H1 (cell line): Measurements from ENCODE around the gene VIT. TPM values are rescaled to one million over a fixed set of nuclear protein-coding genes. Genes with fewer than 3 reads are reported as not detected.

Experiments
- CTCF ChIA-PET: fragments of 300-600 bp; sonication (Branson Sonifier 250); formaldehyde crosslinking; loops from one replicate; lab custom pipeline; 2021; ENCODE audit not compliant: partially characterized antibody; lab: Charles Lee
- POLR2A ChIA-PET: fragments of 300-600 bp; sonication (Branson Sonifier 250); formaldehyde crosslinking; loops from one replicate; lab custom pipeline; 2021; ENCODE audit warnings: inconsistent platforms; ENCODE audit not compliant: partially characterized antibody; lab: Charles Lee
- DNase-seq, 2 experiments: peaks; one replicate each; pipeline versions ENCODE4 v3.0.0 to v3.0.0-alpha.2; 2010 to 2022; ENCODE audit warnings: low spot score in 2 of 2, low read depth in 1 of 2, mixed read lengths in 1 of 2
- FAIRE-seq: peaks from 2 replicates; lab custom pipeline; 2011; peaks lifted over from hg19 to GRCh38; lab: Jason Lieb, UNC
- H2AFZ ChIP-seq: 2 replicates; pipeline ENCODE4 v1.8.1; 2012; ENCODE audit warnings: low read length, inconsistent platforms
- H2AK5ac ChIP-seq: 2 replicates; pipeline ENCODE4 v1.6.1; 2013; ENCODE audit warnings: low read depth, low read length
- H2BK120ac ChIP-seq: replicated peaks from 2 replicates; pipeline ENCODE3; 2013; ENCODE audit warnings: low read depth, low read length, inconsistent platforms
- H2BK12ac ChIP-seq: 2 replicates; pipeline ENCODE4 v1.6.1; 2013; ENCODE audit warnings: low read depth, low read length
- H2BK15ac ChIP-seq: 2 replicates; pipeline ENCODE4 v1.6.1; 2013; ENCODE audit warnings: low read length
- H2BK20ac ChIP-seq: 2 replicates; pipeline ENCODE4 v1.6.1; 2013; ENCODE audit warnings: low read length
- H2BK5ac ChIP-seq: 2 replicates; pipeline ENCODE4 v1.6.1; 2013; ENCODE audit warnings: low read depth, low read length
- H3K14ac ChIP-seq: 2 replicates; pipeline ENCODE4 v1.6.1; 2013; ENCODE audit warnings: inconsistent platforms; ENCODE audit not compliant: insufficient read length
- H3K18ac ChIP-seq: 2 replicates; pipeline ENCODE4 v1.6.1; 2013; ENCODE audit warnings: low read length; ENCODE audit errors: extremely low read depth
- H3K23ac ChIP-seq: 2 replicates; pipeline ENCODE4 v1.6.1; 2013; ENCODE audit warnings: inconsistent platforms; ENCODE audit not compliant: insufficient read length
- H3K23me2 ChIP-seq: 2 replicates; pipeline ENCODE4 v1.6.1; 2013; ENCODE audit warnings: low read depth, low read length
- H3K27ac ChIP-seq: 2 replicates; pipeline ENCODE4 v1.6.1; 2011; ENCODE audit warnings: low read depth, low read length, inconsistent platforms
- H3K27me3 ChIP-seq, 4 experiments: replicated peaks in 1 of 4; 1 replicate in 1 of 4; 2 replicates in 3 of 4; pipeline versions ENCODE4 v1.6.1 to v1.8.1; 2011 to 2013; ENCODE audit warnings: low read length in 3 of 4, mild to moderate bottlenecking in 3 of 4, inconsistent platforms in 2 of 4, mixed read lengths in 2 of 4, moderate library complexity in 1 of 4; ENCODE audit not compliant: control insufficient read depth in 3 of 4, insufficient read depth in 3 of 4; ENCODE audit errors: extremely low read depth in 1 of 4
- H3K36me3 ChIP-seq, 4 experiments: 2 replicates each; pipeline versions ENCODE4 v1.6.1 to v1.8.1; 2011 to 2013; ENCODE audit warnings: mild to moderate bottlenecking in 4 of 4, low read length in 3 of 4, moderate library complexity in 2 of 4, control low read depth in 1 of 4, inconsistent platforms in 1 of 4; ENCODE audit not compliant: insufficient read depth in 4 of 4, control insufficient read depth in 2 of 4
- H3K4ac ChIP-seq: replicated peaks from 2 replicates; pipeline ENCODE3; 2013; ENCODE audit warnings: low read length, low read depth, mixed read lengths, inconsistent platforms; ENCODE audit not compliant: insufficient read length
- H3K4me1 ChIP-seq, 4 experiments: replicated peaks in 1 of 4; 1 replicate in 1 of 4; 2 replicates in 3 of 4; pipeline versions ENCODE4 v1.6.1 to v1.8.1; 2011 to 2013; ENCODE audit warnings: low read length in 3 of 4, inconsistent platforms in 2 of 4, mixed read lengths in 1 of 4; ENCODE audit not compliant: insufficient read depth in 4 of 4, control insufficient read depth in 3 of 4
- H3K4me2 ChIP-seq, 2 experiments: 2 replicates each; pipeline versions ENCODE4 v1.6.1 to v1.8.1; 2011 to 2013; ENCODE audit warnings: low read depth in 2 of 2, low read length in 2 of 2, control low read depth in 1 of 2, inconsistent platforms in 1 of 2, mild to moderate bottlenecking in 1 of 2; ENCODE audit not compliant: insufficient read depth in 1 of 2
- H3K4me3 ChIP-seq, 4 experiments: fragments of 200-600, 300-600 bp in 1 of 4; sonication (generic), shearing (Covaris generic), sonication (Bioruptor Twin) in 1 of 4; 2 replicates each; pipeline versions ENCODE4 v1.5.1 to v1.8.1; 2011 to 2016; ENCODE audit warnings: low read length in 4 of 4, low read depth in 3 of 4, control low read depth in 2 of 4, inconsistent platforms in 2 of 4, mild to moderate bottlenecking in 2 of 4, mixed read lengths in 1 of 4, moderate library complexity in 1 of 4; ENCODE audit not compliant: insufficient read depth in 2 of 4; ENCODE audit errors: extremely low read depth in 1 of 4
- H3K56ac ChIP-seq: replicated peaks from 2 replicates; pipeline ENCODE3; 2013; ENCODE audit warnings: low read depth, mild to moderate bottlenecking, mixed read lengths, low read length, inconsistent platforms; ENCODE audit not compliant: insufficient read length
- H3K79me1 ChIP-seq: 2 replicates; pipeline ENCODE4 v1.6.1; 2013; ENCODE audit warnings: low read depth, low read length, control low read depth
- H3K79me2 ChIP-seq, 2 experiments: 2 replicates each; pipeline versions ENCODE4 v1.6.1 to v1.8.1; 2012 to 2013; ENCODE audit warnings: low read length in 2 of 2, mild to moderate bottlenecking in 2 of 2, inconsistent platforms in 1 of 2; ENCODE audit not compliant: insufficient read depth in 2 of 2, control insufficient read depth in 1 of 2
- H3K9ac ChIP-seq, 4 experiments: replicated peaks in 1 of 4; 1 replicate in 1 of 4; 2 replicates in 3 of 4; pipeline versions ENCODE4 v1.6.1 to v1.8.1; 2011 to 2013; ENCODE audit warnings: low read depth in 3 of 4, low read length in 3 of 4, control low read depth in 2 of 4, mild to moderate bottlenecking in 2 of 4, moderate library complexity in 2 of 4, inconsistent platforms in 1 of 4; ENCODE audit errors: extremely low read depth in 1 of 4
- H3K9me3 ChIP-seq, 2 experiments: 2 replicates each; pipeline versions ENCODE4 v1.6.1 to v1.8.1; 2012 to 2013; ENCODE audit warnings: mild to moderate bottlenecking in 2 of 2, moderate library complexity in 2 of 2, control low read depth in 1 of 2, inconsistent platforms in 1 of 2, low read depth in 1 of 2, low read length in 1 of 2, mixed read lengths in 1 of 2; ENCODE audit not compliant: insufficient read depth in 2 of 2
- H4K20me1 ChIP-seq, 2 experiments: replicated peaks in 1 of 2; 2 replicates each; pipeline versions ENCODE3 to v1.8.1; 2011 to 2013; ENCODE audit warnings: inconsistent platforms in 2 of 2, low read length in 2 of 2, mild to moderate bottlenecking in 1 of 2; ENCODE audit not compliant: insufficient read depth in 2 of 2, control insufficient read depth in 1 of 2
- H4K5ac ChIP-seq: 2 replicates; pipeline ENCODE4 v1.6.1; 2013; ENCODE audit warnings: low read length, low read depth, mixed read lengths, inconsistent platforms; ENCODE audit not compliant: insufficient read length
- H4K8ac ChIP-seq: 2 replicates; pipeline ENCODE4 v1.8.0; 2013; ENCODE audit warnings: mild to moderate bottlenecking, moderate library complexity, low read length, inconsistent platforms; ENCODE audit not compliant: insufficient read depth; ENCODE audit errors: extremely low read depth
- H4K91ac ChIP-seq: replicated peaks from 2 replicates; pipeline ENCODE3; 2013; ENCODE audit warnings: low read length, mixed read lengths, inconsistent platforms; ENCODE audit not compliant: insufficient read length
- MAFK ChIP-seq: IDR thresholded peaks from 2 replicates; pipeline ENCODE4 v1.6.1; 2012; ENCODE audit warnings: low read depth, mild to moderate bottlenecking, improper control_type of control experiment, low read length
- RNF2 ChIP-seq: fragments of 200-900, 300-1000 bp; sonication (generic); IDR thresholded peaks from 2 replicates; pipeline ENCODE4 v1.7.1; 2016; ENCODE audit warnings: borderline replicate concordance, low read depth, mild to moderate bottlenecking, antibody characterized with exemption, low read length; ENCODE audit not compliant: poor library complexity, severe bottlenecking; ENCODE audit errors: missing control alignments
- WGBS, 2 experiments: shearing (Covaris generic) in 1 of 2; methylation state at CpG; one replicate each; pipeline versions ENCODE4 v1.1.6 to v1.1.7; 2013 to 2015; ENCODE audit warnings: low lambda C conversion rate in 2 of 2, mixed read lengths in 2 of 2, inconsistent platforms in 1 of 2, low coverage in 1 of 2, missing lambda C conversion rate in 1 of 2; ENCODE audit not compliant: insufficient replicate concordance in 2 of 2, insufficient coverage in 1 of 2, insufficient read length in 1 of 2; ENCODE audit errors: extremely low coverage in 1 of 2, missing lambda C conversion rate in 1 of 2; 5-methylcytosine and 5-hydroxymethylcytosine counted together
- polyA plus RNA-seq, 7 experiments: library from polyadenylated mRNA; depleted of rRNA in 3 of 7; stranded (reverse) in 5 of 7; unstranded in 2 of 7; fragments of >200 nt in 5 of 7; fragments of 200-250 nt in 2 of 7; gene quantifications; 1 replicate in 5 of 7; 2 replicates in 1 of 7; 4 replicates in 1 of 7; pipeline versions ENCODE4 v1.2.1 to v1.2.3, GENCODE V29; 2011 to 2013; ENCODE audit warnings: missing spikeins in 2 of 7, mixed read lengths in 2 of 7
- total RNA-seq: library from RNA; stranded (reverse); fragmentation: NEBNext Ultra II Directional; extraction: Animal tissue kit (Norgen Biotek cat#: 25700); gene quantifications from 2 replicates; pipeline ENCODE4 v1.2.1, GENCODE V29; 2021

VIT gene
- total and polyA plus RNA-seq, 2 of the 8 experiments (the other 6 are each of a cell fraction or from before 2014, with no cell fraction given) = 0.03 TPM; not detected in 1

DNA sequence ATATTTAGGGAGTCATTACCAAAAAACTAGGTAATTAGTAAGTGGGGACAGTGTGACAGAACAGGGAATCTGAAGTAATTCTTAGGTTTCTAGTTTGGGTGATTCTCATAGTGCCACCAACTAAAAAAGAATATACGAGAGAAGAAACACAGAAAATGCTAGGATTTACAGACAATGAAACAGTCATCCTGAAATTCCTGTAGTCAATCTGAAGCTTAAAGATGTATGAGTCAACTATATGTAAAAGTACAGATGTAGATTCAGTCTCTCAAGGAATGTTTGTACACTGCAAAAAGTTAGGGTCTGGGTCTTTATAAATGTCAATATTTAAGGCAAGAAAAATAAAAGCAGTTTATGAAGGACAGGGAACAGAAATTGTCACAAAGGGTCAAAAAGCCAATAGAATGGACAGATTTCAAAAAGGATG lies 162.9 kb downstream of the VIT start:
- FAIRE-seq = no peak
- no peak overlapping the region for H3K4ac ChIP-seq
- TF ChIP-seq RNF2 (no peak), MAFK (no peak)
- H3K4me2 ChIP-seq = no peak overlapping the region
- H3K18ac ChIP-seq = no peak overlapping the region
- 88% methylated on average over 1 of the region's 1 CpG; no CpG with 5 or more reads in 1 of the 2 experiments for whole genome bisulfite sequencing, 2 experiments
- DNase-seq = no peak
- no peak overlapping the region for H3K27ac ChIP-seq
- no peak overlapping the region for H2AK5ac ChIP-seq
- H2AFZ ChIP-seq = no peak overlapping the region
- no peak overlapping the region for H3K23ac ChIP-seq
- no peak overlapping the region for H3K9ac ChIP-seq
- H3K36me3 ChIP-seq = peaks cover 0 to 44% (median 6%) of the 10 kb centered on the region in 4 experiments; a peak in 6 of 8 replicates
- H2BK5ac ChIP-seq = no peak overlapping the region
- no peak overlapping the region for H3K56ac ChIP-seq
- H2BK120ac ChIP-seq = no peak overlapping the region
- H3K23me2 ChIP-seq = no peaks in the 10 kb centered on the region
- POLR2A ChIA-PET = interaction anchor here (0.7 kb wide), 1 partner anchor 1847 kb away, joined by 3 read pairs; no protein-coding TSS in a partner anchor
- no peak overlapping the region for H3K4me3 ChIP-seq
- no peak overlapping the region for H2BK12ac ChIP-seq
- no peak overlapping the region for H4K5ac ChIP-seq
- CTCF ChIA-PET = interaction anchor here (0.6 kb wide), 1 partner anchor 101 kb away, joined by 3 read pairs; no protein-coding TSS in a partner anchor
- H3K79me2 ChIP-seq = no peaks in the 10 kb centered on the region
- H3K14ac ChIP-seq = no peak overlapping the region
- H3K79me1 ChIP-seq = no peaks in the 10 kb centered on the region
- H3K27me3 ChIP-seq = no peaks in the 10 kb centered on the region
- H4K91ac ChIP-seq = no peak overlapping the region
- H3K4me1 ChIP-seq = no peaks in the 10 kb centered on the region; a peak in 1 of 7 replicates
- no peaks in the 10 kb centered on the region for H4K20me1 ChIP-seq
- H3K9me3 ChIP-seq = no peaks in the 10 kb centered on the region
- no peak overlapping the region for H2BK20ac ChIP-seq
- no peak overlapping the region for H2BK15ac ChIP-seq
- H4K8ac ChIP-seq = no peak overlapping the region
